Measurements from ENCODE around the gene OPHN1.
"Not testable (repeated sequence)": the region's sequence is repeated elsewhere in the genome, so short reads cannot be mapped to it uniquely, and the experiment has no call there.

The OPHN1 gene

GRCh38 chrX:68139791-68140190 is 293.5 kb downstream of the OPHN1 start:
- no peak for DNase-seq

DNA sequence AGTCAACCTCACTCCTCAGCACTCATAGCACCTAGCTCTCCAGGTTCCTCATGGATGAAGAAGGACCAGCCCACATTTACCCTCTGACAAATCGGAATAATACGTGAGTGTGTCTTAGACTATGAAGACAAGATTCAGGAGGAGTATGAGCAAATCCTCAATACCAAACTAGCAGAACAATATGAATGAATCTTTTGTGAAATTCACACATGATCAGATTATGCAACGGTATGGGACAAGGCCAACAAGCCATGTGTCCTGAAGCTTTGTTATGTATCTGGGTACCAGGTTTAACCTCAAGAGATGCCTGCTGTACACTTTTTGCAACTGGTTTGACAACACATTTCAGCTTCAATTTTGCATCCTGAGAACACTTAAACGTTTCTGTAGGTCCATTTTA is 300.1 kb downstream of the OPHN1 start:
- DNase-seq: no peak

DNA sequence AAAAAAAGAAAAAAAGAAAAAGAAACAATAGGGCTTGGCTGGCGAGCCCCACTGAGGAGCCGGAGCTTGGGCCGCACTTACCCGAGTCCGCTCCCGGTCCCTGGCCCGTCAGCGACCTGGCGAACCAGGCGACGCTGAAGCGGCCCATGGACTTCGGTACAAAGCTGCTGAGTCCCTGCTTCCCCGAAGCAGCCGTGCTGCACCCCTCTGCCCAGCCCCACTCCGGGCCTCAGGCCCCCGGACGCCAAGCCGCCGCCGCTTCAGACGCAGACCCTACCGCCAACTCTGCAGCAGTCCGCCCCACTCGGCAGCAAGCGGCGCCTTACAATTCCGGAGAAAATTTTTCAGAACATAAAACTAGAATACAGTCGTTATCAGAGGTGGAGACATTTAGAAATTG is 300.5 kb downstream of the OPHN1 start:
- no peak for DNase-seq

- no peak for DNase-seq
Measured at GRCh38 chrX:68121835-68122234, 311.5 kb downstream of the OPHN1 start.

- DNase-seq: no peak
Measured at GRCh38 chrX:68121371-68121770, 311.9 kb downstream of the OPHN1 start.

DNA sequence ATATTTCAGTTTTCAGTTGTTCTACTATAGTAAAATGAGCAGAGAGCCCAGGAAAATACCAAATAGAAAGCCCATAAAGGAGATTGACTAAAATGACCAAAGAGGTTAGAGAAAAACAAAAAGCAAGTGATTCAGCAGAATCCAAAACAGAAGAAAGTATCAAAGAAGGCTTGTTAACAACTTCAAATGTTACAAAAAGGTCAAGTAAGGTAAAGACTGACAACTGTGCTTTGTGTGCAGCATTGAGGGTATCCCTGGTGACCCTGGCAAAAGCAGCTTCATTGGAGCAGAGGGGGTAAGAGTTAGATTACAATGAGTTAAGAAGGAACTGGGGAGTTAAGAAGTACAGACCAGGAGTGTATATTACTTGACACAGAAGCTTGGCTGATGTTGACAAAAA is 317.9 kb downstream of the OPHN1 start:
- no peak for DNase-seq

DNA sequence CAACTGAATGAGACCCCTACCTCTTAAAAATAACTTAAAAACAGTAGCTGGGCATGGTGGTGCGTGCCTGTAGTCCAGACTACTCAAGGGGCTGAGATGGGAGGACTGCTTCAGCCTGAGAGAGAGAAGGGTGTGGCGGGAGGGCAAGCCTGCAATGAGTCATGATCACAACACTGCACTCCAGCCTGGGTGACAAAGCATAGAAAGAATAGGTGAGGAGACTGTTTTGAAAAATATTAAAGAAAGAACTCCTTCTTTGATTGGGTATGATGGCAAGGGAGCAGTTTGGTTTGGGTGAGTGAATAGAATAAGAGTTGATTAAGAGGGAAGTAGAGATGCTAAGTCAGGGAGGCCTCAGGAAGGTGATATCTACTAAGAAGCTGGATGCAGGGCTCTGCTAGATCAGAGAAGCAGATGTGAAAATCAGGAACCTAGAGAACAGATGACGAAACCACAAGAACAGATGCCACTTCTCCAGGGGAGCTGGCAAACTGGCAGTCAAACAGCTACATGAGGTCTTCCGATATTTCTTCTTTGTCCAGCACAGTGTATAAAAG is 318.6 kb downstream of the OPHN1 start:
- no peak for DNase-seq

- DNase-seq: no peak
Measured at GRCh38 chrX:68113837-68114572, 319.3 kb downstream of the OPHN1 start.

DNA sequence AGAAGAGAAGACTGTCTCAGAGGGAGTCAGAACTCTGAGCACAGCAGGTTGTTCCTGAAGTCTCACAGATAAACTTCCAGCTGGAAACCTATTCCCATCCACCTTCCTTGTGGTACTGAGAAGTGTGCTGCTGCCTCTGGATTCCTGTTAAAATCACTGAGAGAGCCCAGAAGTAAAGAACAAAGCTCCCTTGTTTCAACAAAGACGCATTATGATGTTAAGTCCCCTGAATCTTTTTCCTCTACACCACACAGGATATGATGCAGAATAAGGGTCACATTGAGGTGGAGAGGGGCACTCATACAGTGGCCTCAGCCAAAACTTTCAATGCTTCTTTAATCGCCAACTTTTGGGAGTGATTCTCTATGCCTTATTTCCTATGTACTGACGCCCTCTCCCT is 321.0 kb downstream of the OPHN1 start:
- no peak for DNase-seq

- DNase-seq: no peak
Measured at GRCh38 chrX:68109162-68109561, 324.1 kb downstream of the OPHN1 start.

DNA sequence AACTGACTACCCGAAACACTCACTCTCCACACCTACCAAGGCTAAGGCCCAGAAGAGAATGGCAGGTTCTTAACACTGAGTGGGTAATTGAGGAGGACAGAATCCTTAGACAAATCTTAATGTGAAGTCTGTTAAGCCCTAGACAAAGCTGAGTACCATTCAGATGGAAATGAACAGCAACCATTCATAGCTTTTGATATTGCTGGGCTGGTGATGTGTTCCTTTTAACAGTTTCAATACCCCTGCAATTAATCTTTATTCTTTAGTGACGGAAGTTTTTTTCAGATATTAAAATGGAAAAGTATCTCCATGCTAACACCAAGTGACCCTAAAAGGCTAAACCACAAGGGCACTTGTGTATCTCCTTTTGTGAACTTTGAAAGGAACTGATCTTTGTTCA is 334.9 kb downstream of the OPHN1 start:
- DNase-seq: no peak

GRCh38 chrX:68090266-68090665 is 343.0 kb downstream of the OPHN1 start:
- DNase-seq: no peak

GRCh38 chrX:68087526-68087925 is 345.8 kb downstream of the OPHN1 start:
- DNase-seq: no peak

DNA sequence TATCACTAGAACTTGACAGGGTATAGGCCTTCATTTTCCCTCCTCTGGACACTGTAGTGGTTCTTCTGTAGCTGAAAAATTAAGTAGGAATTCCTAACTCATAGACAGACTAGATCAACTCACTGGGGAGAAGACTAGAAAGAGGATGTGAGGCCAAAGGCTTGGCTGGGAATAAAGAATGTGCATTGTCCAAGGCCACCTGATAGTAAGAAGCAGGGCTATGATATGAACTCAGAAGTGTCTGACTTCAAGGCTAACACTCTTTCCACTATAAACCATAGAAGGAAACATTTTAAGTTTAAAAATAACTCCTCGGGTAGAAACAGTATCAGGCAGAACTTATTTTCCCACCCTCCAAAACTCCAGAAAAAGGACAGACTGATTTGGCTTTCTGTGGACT is 346.6 kb downstream of the OPHN1 start:
- DNase-seq: no peak

DNA sequence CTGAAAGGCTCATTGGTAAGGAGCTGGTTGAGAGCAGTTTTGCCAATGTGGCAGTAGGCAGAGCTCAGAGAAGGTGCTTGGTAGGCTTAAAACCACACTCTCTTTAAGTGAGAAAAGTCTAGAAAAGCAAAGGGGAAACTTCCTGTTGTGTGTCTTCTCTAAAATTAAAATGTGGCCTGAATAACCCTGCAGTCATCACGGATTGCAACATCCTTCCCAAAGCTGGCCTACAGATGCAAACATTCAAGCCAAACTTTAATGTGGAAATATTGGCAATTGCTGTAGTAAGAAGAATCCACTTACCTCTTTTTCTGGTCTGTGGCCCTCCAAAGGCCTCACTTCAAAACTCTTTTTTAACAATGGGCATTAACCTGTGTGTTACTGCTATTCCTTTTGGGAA is 348.5 kb downstream of the OPHN1 start:
- no peak for DNase-seq

DNA sequence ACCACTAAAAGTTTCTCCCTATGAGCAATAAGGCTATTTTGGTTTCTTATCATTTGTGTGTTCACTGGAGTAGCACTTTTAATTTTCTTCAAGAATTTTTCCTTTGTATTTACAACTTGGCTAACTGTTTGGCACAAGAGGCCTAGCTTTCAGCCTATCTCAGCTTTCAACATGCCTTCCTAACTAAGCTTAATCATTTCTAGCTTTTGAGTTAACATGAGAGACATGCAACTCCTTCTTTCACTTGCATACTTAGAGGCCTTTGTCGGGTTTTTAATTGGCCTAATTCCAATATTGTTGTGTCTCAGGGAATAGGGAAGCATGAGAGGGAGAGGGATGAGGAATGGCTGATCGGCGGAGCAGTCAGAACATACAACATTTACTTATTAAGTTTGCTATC is 349.8 kb downstream of the OPHN1 start:
- DNase-seq: no peak

DNA sequence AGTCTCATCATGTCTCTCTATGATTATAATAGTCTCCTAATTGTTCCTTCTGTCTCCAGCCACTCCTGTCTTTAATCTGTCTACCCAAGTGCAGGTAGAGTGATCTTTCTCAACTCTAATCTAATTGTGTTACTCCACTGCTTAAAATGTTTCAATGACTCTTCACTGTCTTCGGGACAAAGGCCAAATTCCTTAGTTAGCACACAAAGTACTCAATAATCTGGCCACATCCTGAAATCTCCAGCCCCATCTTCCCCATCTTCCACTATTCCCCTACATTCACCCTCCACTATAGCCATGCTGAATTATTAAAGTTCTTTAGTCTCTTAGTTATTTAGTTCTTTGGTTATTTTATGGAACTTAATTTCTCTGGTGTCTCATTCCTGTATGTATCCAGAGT is 353.3 kb downstream of the OPHN1 start:
- DNase-seq: no peak

DNA sequence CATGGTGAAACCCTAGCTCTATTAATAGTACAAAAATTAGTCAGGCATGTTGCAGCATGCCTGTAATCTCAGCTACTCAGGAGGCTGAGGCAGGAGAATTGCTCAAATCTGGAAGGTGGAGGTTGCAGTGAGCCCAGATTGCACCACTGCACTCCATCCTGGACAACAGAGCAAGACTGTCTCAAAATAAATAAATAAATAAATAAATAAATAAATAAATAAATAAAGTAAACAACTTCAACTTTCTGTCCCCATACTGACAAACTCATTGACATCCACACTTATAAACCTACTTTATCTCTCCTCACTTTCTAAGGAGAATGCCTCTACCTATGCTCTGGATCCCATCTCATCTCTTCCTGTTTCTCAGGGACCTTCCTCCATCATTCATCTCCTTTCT is 354.5 kb downstream of the OPHN1 start:
- DNase-seq: not testable (repeated sequence)

- DNase-seq: no peak
Measured at GRCh38 chrX:68077378-68077777, 355.9 kb downstream of the OPHN1 start.

DNA sequence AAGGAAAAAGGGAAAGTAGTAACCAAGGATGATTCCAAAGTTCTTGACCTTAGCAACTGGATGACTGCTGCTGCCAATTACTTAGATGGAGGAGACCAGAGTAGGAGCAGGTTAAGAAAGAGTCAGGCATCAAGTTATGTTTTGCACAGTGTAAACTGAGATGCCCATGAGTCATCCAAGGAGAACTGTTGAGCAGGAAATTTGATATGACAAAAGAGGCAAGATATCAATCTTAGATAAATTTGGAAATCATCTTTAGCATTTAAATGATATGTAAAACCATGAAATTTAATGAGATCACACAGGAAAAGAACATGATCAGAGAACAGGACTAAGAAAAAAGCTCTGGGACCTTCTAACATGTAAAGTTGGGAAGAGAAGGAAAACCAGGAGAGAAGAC is 361.3 kb downstream of the OPHN1 start:
- no peak for DNase-seq

GRCh38 chrX:68070119-68070518 is 363.2 kb downstream of the OPHN1 start:
- not testable (repeated sequence) for DNase-seq

- DNase-seq: no peak
Measured at GRCh38 chrX:68061206-68061535, 372.1 kb downstream of the OPHN1 start.

DNA sequence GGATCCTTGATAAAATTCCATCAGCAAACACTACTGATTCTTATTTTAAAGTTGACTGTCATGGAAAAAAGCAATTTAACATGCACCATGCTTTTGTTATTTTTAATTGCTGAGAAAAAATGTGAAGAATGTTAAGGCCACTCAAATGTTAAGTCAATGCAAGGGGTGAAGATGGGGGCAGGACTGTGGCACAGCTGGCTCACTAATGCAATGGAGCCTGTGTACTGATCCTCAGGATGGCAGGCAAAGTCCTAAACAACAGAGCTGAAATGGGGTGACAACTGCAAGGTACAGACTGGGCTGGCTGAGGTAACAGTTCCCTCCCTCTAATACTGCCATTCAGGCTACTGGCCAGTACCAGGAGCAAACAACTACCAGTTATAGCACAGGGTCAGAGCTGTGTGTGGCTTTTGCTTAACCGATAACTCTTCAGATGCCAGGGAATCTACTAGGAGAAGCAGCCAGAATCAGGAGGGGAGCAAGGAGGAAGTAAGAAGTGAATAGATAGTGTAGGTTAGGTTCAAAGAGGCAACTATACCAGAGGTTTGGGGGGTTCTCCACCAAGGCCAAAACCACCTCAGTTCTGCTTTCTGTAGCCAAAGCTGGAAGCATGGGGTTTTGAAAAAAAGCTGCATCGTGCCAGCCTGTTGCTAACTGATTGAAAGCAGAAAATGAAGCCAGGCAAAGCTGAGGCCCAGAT is 372.6 kb downstream of the OPHN1 start:
- no peak for DNase-seq

GRCh38 chrX:68059469-68059868 is 373.8 kb downstream of the OPHN1 start:
- DNase-seq: no peak

- DNase-seq: no peak
Measured at GRCh38 chrX:68049466-68049865, 383.8 kb downstream of the OPHN1 start.
